Stomach (tissue), 4 donors: Measurements from ENCODE around the gene ATP4B.

Source experiments
- CTCF ChIP-seq, 7 experiments: fragments of 450-650 bp in 4 of 7; fragments of 200-600 bp in 3 of 7; sonication (generic) in 3 of 7; IDR thresholded peaks; one replicate each; pipeline ENCODE4 v1.5.1; 2016 to 2019; ENCODE audit warnings: antibody characterized with exemption in 7 of 7, control low read depth in 2 of 7, mild to moderate bottlenecking in 1 of 7
- POLR2AphosphoS5 ChIP-seq, 3 donors: sonication (generic); formaldehyde crosslinking; IDR thresholded peaks; one replicate each; pipeline ENCODE4 v1.6.1; 2016; ENCODE audit warnings: antibody characterized with exemption in 3 of 3

GRCh38 chr13:113616281-113616906 is 41.6 kb downstream of the ATP4B start:
- TF ChIP-seq CTCF (IDR thresholded peaks at IDR 0.05) (no peak), POLR2AphosphoS5 (IDR thresholded peaks at IDR 0.05) (no peak)
